HG02885 (cell line): ENCODE measurements around the gene ABCG1.

Experiments used
- ATAC-seq: cut with Tn5 transposase; IDR thresholded peaks from one replicate; pipeline ENCODE4 v1.9.1; 2021; ENCODE audit warnings: mild to moderate bottlenecking; ENCODE audit not compliant: unreplicated experiment, poor library complexity

The ABCG1 gene

DNA sequence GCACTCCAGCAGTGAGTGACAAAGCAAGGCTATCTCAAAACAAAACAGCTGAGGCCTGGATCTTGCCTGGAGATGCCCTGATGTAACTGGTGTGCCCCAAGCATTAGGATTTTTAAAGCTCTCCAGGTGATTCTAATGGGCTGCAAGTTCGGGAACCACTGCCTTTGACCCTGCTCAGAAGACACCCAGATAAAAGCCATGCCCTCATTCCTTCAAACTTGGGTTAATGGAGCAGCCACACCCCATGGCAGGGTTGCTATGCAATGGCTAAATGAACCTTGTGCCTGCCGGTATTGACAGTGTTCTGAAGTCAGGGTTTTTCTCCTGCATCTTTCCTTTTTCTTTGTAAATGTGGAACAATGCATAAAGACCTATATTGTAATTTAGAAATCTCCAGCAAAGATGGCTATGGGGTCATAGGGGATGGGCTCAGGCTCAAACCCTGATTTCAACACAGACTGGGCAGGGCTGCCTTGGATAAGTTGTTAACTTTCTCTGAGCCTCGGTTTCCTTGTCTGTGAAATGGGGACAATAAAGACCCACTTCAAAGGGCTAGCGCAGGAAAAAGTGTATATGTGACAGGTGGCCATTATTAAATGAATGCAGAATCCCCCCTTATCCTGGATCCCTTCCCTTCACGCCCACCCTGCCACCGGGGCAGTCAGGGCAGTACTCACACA, 95.8 kb downstream of the ABCG1 start:
- ATAC-seq: no peak

DNA sequence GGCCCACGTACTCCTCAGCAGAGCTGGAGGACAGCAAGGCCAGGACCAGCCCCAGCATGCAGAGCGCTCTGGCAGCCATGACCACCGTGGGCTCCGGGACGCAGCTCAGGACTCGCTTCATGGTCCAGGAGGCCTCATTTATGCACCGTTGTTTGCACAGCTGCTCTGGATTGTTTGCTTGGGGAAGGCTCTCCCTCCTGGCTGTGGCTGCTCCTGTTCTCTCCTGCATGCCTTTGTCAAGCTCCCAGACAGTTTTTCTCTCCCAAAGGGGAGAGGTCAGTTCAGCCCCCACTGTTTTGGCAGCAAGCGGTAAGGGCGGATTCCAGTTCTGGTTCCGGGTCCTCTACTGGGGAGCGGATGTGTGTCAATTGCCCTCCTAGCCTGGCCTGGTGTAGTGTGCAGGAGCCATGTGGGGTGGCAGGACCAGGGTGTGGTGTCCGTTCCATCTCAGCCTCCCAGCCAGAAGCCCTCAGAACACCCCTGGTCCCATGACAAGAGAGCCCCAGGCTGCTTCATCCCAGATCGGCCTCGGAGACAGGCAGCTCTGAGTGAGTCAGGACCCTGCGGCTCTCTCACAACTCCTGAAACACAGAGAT, 96.5 kb downstream of the ABCG1 start, which contains the start of gene TFF3:
Gene TFF3, minus strand, starts transcription at position 114 of the 596 bp plus-strand sequence. Its CDS starts 35 bp downstream, at position 79.
- no peak for ATAC-seq

DNA sequence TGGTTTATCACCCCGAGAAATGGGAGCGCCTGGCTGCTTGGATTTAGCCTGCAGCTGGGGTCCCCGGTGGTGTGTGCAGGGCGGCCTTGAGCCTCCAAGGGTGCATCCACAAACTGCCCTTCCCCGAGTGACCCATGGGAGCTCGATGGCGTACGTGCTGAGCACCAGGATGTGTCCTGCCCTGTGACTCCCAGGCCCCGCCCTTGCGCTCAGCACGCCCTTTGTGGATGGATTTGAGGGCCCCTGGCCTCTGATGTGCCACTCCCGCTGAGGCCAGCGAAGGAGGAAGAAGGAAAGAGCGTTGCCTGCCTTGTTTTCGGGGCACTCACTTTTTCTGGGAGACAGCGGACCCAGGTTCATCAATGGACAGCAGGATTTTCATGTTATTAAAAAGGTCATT, 98.0 kb downstream of the ABCG1 start:
- ATAC-seq: no peak

DNA sequence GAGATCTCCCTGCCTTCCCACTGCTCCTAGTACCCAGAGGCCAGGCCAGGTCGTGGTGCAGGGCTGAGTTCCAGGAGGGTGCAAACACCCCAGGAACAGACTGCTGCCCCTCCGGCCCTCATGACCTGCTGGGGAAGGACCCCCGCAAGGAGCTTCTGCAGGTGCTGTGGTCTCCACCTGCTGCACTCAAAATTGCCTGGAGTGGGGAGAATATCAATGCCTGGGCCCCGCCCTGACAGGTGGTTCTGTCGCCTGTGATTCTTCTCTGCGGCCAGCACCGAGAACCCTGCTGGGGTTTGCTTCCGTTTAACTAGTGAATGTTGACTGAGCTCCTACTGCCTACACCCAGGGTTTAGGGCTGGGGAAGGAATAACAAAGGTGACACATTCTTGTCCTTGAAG, 98.4 kb downstream of the ABCG1 start:
- ATAC-seq: no peak

DNA sequence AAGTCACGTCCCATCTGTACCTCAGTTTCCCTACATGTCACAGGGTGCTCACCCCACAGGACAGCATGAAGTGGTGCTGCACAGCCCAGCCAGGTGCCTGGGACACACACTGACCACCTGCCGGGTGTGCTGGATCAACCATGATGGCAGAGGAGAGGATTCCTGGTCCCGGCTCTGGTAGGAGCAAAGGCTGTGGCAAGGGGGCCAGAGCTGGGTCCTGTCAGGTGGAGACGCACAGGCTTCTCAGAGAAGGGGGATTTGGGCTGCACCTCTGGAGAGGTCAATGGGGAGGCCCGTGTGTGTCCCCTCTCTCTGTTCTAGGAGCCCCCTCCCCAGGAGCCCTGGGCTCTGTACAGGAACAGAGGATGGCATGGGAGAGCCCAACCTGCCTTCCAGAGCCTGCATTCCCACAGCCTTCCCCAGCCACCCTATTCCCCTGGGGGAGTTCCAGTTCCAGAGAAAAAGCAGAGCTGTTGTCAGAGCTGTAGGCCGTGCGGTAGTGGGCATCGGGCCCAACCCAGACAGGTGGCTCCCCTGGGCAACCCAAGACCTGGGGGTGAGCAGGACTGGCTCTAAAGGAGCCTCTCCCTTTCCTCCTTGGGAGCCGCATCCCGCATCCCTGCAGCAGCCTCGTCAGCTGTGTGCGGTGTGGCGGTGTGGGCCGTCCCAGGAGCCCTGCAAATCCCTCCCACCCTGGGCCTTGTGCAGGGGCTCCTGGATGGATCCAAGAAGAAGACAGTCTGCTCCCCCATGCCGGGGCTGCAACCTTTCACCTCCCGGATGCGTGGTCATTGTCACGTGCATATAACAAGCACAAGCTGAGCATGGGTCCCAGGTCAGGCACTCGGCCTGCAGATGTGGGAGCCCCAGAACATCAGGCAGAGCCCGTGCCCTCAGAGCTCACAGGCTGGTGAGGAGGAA, 99.1 kb downstream of the ABCG1 start:
- no peak for ATAC-seq

DNA sequence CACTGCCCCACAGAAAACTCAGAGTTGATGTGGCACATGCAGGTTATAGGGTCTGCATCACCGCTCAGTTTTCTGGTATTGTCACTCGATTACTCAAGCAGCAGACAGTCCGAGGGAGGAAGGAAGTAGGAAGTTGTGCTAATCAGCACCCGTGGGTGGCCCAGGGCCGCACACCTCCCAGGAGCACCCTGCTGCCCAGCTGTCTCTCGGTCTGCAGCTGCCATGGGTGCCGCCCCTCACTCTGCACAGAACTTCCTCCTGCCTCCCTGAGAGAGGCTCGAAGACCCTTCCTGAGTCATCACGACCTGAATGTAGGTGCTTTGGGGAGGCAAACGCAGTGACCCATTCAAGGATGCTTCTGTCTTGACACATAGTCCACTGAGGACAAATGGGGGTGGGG, 100.4 kb downstream of the ABCG1 start:
- no peak for ATAC-seq

DNA sequence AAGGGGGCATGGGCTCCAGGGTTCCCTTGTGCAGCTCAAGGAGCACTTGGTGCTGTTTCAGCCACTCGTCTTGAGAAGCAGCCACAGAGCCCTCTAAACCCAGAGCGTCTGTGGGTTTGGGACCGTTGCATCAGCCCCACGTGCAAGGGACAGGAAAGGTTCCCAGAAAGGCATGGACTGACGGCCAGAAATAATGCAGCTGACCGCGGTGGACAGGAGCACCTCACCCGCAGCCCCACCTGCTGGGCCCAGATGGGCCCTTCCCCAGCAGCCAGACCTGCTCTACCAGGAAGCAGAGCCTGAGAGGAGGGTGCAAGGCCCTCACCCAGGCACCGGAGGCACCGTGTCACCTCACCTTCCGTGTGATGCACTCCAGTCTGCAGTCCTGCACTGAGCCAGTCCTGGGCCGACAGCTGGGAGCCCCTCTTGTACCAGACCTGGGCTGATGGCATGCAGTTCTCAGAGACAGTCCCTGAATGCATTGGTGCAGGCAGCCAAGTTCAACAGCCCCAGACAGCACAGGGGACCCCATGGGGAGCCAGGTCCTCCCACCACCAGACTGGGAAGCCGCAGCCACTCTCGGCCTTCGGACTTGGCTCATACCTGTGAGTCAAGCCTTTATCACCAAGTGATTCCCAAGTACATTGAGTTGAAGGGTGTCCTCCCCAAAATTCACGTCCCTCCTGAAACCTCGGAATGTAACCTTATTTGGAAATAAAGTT, 101.1 kb downstream of the ABCG1 start:
- ATAC-seq: no peak

DNA sequence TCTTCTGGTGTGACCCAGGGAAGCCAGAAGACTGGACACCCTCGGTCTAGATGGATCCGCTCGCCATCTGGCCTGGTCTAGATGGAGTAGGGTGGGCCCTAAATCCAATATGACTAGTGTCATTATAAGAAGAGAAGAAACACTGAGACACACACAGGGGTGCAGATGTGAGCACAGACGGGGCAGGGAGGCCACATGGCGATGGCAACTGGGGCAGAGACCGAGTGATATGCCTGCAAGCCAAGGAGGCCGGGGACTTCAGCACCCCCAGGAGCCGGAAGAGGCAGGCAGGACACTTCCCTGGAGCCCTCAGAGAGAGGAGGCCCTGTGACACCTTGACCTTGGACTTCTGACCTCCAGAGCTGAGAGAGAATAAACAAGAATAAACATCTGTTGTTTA, 101.9 kb downstream of the ABCG1 start:
- no peak for ATAC-seq

DNA sequence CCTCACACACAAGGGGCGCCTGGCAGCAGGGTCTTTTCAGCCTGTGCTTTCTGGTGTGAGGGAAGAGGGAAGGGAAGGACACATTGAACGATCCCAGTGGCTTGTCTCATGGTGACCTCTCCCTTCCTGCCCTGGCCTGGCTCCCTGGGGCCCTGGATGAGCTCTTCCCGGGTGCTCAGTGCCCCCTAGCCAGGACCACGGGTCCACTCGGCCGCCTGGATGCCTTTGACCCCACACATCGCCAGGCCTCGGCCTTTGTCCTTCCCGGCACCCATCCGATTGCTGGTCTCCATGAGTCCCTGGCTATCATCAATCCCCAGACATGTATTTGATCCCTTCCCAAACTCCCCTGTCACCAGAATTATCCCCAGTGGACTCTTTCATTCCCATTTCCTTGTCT, 102.3 kb downstream of the ABCG1 start:
- ATAC-seq: no peak

DNA sequence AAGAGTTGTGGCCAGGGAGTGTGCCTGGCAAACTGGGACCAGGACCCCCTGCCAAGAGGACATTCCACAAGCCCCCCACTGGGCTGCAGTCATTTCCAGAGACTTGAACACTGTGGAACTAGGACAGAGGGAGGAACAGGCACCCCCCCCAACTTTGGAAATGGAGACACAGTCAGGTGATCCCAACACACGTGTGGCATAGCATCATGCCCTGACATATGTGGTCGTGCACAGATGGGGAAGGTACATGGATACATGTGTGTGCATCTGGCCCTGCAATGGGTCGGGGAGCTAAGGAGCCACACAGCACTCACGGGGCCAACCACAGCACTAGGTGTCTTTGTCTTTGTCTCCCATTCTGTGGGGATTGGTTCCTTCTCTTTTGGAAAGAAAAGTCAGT, 102.9 kb downstream of the ABCG1 start:
- no peak for ATAC-seq

DNA sequence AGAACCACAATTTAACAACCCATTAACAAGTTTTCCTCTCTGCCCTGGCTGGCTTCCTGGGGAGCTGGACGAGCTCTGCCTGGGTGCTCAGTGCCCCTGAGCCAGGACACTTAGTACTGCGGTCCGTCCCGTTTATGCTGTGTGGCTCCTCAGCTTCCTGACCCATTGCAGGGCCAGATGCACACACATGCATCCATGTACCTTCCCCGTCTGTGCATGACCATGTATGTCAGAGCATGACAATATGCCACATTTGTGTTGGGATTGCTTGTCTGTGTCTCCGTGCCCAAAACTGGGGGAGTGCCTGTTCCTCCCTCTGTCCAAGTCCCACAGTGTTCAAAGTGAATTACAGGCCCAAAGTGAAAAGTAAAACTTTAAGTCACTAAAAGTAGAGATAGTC, 106.0 kb downstream of the ABCG1 start:
- no peak for ATAC-seq

DNA sequence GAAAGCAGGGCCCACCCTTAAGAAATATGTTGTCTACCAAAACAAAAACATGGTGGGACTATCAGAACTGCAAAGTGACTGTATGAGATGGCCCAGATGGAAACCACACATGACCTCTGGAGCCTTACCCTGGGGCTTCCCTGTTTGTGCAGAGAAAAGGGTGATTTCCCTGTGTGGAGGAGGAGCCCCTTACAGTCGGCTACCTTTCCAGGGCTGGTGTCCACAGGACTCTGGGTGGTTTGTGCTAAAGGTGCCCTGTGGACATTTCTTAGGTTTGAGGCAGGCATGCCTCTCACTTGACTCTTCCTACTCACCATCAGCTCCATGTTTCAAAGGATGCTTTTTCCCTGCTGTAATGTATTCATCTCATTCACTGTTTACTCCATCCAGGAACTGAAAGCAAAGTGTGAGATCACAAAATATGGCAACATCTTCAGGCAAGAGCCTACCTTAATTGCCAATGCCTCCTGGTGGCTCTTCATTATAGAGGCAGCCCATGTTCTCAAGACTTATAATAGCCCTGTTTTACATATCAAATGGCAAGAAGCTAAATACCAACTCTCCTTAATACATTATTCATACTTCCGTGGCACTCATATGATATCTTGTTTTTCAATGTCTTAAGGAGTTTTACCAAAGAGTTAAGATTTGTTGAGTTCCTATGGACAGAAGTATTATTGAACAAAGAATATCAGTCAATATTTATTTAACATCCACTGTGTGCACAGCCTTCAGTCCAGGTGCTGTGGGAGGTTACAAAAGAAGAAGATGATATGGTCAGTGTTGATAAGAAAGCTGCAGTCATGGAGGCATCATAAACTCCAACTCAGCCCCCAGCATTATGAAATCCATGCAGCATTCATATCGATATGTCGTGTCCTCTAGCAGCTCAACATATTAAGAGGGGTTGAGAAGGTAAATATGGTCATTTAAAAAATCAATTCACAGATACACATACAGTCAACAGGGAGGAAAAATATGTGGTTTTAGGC, 111.7 kb downstream of the ABCG1 start:
- ATAC-seq: no peak

DNA sequence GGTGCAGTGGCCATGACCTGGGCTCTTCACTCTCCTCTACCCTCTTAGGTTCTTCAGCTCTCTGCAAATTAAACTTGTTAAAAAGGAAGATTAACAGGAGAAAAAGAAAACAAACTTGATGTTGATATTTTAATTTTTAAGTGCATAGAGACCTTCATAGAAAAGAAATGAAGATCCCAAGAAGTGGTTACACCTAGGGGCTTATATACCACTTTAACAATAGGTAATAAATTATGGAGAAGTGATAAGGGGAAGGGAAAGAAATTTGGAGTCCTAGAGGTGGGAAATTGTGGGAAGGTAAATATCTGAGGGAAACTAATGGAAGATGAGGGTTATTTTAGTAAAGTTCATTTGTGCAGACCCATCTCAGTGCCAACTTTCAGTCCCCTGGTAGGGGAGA, 112.7 kb downstream of the ABCG1 start:
- no peak for ATAC-seq

DNA sequence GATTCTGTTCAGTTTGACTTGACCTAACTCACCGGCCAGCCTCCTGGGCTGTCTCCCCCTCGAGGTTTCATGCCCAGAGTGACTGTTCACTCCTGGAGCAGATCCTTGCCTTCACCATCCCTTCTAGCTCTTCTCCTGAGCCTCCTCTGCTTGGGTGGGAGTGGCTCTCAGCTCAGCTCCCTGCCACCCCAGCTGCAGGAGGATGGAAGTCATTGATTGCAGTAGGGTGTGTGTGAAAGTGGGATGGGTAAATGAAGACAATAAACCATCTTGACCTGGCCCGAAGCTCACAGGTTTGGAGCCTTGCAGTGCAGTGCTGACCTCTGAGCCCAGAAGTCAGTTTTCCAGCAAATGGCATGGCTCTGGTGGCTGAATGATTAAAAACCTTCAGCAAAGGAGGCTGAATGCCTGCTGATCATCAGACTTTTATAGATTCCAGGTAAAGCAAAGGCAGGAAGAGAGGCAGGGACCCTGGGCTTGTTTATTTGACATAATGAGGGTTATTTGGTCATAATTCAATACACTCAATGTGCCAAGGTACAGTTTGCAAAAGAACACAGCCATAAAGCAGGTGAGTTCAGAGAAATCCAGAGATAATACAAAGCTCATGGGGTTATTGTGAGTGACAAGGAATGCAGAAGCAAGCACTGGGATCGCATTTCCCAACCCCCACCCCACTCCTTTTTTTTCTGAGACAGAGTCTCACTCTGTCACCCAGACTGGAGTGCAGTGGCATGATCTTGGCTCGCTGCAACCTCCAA, 113.8 kb downstream of the ABCG1 start:
- ATAC-seq: no peak

DNA sequence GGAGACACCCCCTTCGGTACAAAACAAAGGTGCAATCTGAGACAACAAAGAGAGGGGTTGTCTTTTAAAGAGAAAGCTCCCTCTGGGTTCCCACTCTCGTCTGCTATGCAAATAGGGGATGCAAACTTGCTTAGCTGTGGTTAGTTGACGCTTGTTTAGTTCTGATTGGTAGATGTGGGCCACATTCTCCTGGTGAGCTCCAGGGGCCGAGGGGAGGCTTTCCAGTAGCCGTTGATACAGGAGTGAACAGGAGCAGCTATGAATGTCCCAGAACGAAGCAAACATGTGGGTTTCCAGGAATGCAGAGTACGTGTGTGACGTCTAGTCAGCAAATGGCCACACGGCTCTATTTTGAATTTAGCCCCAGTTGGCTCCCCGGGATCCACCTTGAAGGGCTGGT, 117.1 kb downstream of the ABCG1 start:
- no peak for ATAC-seq

DNA sequence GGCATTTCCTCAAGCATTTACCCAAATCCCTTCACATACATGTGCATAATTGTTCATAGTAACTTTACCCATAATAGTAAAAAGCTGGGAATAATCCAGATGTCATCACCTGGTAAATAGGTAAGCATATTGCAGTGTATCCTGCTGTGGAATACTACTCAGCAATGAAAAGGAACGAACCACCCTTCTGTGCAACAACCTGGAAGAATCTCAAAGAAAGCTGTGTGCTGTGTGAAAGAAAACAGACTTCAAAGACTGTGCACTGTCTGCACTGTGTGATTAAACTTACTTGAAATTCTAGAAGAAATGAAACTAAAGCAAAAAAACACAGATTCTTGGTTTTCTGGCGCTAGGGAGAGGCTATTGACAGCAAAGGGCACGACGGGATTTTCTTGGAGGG, 118.3 kb downstream of the ABCG1 start:
- ATAC-seq: no peak

DNA sequence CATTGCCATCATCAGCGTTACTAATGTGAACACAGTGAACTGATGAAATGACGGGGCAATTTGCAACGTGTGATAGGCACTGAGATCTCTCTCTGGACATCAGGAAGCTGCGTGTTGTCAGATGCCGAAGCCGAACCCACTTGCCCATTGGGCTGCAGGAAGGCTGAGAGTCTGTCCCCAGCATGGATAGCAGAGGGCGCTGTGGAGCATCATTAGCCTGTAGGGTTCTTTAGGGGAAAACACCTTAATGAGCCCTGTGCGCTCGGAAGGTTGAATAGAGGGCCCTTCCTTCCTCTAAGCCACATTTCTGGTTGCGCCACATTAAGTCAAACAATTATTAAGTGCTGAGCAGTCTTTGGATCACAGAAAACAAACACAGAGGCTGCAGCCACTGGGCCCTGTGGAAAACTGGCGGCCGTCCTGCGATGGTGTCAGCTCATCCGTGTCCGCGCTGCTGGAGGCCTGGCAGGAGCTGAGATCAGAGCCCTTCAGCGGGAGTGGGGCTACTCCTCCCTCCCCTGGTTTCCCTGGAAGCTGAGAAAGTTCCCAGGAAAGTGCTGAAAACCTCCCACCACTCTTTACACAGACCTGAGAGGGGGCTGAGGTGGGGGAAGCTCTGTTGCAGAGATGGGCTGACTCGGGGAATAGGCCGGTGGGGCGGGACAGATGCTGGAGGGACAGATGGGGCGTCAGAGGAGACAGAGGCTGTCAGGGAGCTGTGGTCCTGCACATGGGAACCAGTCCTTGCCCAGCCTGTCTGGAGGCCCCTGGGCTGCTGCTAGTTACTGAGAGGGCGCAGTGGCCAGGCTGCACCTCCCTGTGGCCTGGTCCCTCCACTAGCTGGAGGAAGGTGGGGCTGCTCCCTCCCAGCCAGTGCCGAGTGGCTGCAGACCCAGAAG, 119.1 kb downstream of the ABCG1 start:
- ATAC-seq: no peak
